ENCODE results near the gene TSPAN11.

The TSPAN11 gene

DNA sequence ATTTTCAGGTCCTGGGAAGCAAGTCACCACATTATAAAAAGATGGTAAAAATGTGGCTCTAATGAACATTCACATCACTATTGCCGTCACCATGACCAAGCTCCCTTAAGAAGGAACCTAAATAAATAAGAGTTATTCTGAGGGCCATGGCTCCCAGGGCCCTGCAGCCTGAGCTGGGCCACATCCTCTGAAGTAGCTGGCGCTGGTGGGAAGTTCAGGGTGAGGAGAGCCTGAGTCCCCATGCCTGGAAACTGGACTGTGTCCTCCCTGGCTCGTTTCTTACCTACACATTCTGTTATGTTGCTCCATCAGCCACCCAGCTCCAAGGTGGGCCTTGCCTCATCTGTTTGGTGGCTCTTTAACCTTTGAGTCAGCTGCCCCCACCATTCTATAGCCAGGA is 42.5 kb downstream of the TSPAN11 start:
- no peak for DNase-seq (ENCODE audit: extremely low read depth, low read depth)
- TF ChIP-seq, protein P1, sequence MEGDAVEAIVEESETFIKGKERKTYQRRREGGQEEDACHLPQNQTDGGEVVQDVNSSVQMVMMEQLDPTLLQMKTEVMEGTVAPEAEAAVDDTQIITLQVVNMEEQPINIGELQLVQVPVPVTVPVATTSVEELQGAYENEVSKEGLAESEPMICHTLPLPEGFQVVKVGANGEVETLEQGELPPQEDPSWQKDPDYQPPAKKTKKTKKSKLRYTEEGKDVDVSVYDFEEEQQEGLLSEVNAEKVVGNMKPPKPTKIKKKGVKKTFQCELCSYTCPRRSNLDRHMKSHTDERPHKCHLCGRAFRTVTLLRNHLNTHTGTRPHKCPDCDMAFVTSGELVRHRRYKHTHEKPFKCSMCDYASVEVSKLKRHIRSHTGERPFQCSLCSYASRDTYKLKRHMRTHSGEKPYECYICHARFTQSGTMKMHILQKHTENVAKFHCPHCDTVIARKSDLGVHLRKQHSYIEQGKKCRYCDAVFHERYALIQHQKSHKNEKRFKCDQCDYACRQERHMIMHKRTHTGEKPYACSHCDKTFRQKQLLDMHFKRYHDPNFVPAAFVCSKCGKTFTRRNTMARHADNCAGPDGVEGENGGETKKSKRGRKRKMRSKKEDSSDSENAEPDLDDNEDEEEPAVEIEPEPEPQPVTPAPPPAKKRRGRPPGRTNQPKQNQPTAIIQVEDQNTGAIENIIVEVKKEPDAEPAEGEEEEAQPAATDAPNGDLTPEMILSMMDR (IDR thresholded peaks at IDR 0.05; ENCODE audit: low read depth, low read length) = no peak

DNA sequence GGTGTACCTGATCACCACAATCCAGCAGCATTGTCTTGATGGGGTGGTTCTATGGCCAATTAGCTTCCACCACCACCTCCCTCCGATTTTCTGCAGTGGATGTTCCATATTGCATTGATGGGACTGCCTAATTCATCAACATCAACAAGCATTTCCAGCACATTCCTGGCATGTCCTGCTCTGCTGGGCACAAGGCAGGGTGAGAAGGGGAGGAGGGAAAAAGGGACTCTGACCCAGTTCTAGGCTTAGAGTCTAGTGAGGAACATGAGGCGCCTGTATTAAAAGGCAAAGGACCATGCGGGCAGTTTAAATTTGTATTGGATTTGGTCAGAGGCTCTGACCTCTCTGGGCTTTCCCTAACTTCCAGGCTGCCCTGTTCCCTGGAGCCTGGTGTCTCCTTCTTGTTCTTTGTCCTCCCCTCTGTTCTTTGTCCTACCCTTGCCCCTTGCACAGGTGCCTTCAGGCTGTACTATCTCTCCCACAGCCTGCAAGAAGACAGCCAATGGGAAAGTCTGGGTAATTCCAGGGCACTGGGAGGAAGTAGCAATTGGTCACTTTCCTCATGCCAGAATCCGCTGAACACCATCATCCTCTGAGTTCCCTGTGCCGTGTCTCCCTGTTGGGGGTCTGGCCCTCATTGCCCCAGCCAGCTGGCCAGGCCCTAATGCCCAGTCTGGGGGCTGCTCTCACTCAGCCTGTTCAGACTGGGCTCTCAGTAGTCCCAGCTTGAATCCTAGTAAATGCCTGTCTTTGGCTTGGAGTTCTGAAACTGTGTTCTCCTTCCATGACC is 43.3 kb downstream of the TSPAN11 start:
- no peak for DNase-seq (ENCODE audit: extremely low read depth, low read depth)
- TF ChIP-seq, protein P1 (IDR thresholded peaks at IDR 0.05; ENCODE audit: low read depth, low read length) = no peak

DNA sequence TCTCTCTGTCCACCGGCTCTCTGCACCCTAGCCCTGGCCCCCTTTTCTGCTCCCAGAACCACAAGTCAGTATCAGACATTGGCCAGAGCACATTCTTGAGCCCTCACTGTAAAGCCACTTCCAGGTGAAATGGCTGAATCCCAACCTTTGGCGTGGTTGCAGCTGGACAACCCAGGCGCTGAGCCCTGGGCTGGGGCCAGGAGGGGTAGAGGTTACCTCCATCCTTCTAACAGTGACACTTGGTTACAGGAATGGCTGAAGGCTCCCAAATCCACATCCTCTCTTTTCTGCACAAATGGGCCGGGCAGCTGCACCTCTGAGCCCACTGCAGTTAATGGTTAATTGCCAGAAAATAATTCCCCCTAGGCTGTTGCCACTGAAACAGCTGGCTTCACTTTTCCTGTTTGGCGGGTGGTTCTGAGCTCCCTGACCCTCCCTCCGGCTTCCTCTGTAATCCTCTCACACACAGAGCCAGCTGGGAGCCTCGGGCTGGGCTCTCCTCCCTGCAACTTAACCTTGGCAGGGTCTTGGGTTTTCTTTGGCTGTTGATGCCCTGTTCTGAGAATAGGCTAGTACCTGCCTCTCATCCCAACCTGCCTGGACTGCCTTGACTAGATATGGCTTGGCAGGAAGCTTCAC is 44.1 kb downstream of the TSPAN11 start:
- peak; percentile 22 for DNase-seq (ENCODE audit: extremely low read depth, low read depth)
- TF ChIP-seq, protein P1 (IDR thresholded peaks at IDR 0.05; ENCODE audit: low read depth, low read length) = no peak

DNA sequence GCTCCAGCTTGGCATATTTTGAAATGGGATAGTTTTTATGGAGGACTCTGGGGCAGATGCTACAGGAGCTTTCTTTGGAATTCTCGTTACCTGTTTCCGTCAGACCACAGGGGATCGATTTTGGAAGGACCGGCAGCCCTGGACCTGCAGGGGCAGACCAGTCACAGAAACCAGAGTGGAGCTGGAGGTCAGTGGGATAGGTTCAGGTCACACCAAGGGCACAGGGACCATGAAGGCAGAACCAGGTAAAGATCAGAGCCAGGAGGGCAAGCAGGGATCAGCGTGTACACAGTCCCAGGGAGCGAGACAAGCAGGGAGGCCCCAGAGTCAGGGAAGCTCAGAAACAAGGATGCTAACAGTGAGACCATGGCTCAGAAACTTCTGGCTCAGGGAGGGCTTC is 45.5 kb downstream of the TSPAN11 start:
- TF ChIP-seq, protein P1 (IDR thresholded peaks at IDR 0.05; ENCODE audit: low read depth, low read length) = no peak
- DNase-seq (ENCODE audit: extremely low read depth, low read depth) = no peak

DNA sequence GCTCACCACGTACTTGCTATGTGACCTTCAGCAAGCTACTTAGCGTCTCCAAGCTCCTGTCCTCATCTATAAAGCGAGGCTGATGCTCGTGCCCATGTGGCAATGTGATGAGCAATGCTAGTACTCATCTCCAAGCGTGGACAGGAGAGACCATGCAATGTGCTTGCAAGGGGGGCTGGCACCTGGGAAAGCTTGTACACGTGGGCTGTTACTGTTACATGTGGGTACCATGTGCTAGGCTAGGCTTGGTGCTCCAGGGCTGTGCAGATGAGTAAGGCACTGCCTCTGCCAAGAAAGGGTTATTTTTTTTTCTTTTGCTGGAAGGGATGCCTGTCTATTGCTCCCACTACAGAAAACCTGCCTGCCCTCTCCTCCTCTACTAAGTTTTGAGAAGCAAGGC is 46.6 kb downstream of the TSPAN11 start:
- TF ChIP-seq, protein P1 (IDR thresholded peaks at IDR 0.05; ENCODE audit: low read depth, low read length) = no peak
- peak; percentile 14 for DNase-seq (ENCODE audit: extremely low read depth, low read depth)

DNA sequence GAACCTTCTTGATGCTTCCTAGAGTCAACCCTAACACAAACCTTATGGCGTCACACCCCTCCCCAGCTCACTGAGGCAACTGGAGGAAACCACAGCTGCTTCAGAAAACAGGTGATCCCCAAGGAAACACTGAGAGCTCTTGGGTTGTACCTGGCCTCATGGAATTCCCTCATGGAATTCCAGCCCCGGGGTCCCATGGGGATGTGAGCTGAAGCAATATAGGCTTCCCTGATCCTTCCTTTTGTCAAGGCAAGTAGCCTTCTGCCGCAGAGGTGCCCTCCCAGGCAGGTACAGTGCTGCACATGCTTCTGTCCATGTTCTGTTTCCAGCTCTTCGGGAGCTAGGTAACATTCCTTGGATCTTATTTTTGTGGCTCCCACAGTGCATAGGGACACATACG is 47.3 kb downstream of the TSPAN11 start:
- TF ChIP-seq, protein P1 (IDR thresholded peaks at IDR 0.05; ENCODE audit: low read depth, low read length) = no peak
- DNase-seq (ENCODE audit: extremely low read depth, low read depth) = no peak

DNA sequence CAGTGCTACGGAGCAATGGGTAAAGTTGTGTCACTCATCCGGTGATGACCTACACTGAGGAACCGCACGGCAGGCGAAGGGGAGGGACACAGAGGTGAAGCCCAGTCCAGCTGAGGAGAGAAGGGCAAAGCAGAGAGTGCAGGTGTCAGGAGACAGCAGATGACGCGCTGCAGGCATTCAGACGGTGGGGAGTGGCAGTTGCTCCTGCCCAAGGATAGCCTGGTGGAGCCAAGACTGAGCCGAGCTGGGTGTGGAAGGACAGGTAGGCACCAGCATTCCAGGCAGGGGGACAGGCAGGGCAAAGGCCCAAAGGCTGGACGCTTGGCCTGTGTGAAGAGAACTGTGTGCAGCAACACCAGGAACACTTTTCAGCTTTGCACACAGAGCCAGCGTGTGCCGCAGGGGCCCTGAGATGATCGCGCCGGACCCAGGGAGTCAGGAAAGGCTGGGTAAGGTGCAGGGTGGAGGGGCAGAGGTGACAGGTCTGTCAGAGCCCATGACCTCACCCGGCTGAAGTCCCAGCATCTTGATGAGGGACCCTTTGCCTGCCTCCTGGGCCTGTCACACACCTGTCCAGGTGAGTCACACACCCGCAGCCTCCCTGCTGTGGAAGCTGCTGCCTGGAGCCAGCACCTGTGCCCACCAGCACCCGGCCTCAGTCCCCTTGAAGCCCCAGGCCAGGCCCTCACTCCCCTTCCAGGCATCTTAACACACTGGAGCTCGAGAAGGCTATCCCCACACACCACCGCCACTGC is 48.4 kb downstream of the TSPAN11 start:
- TF ChIP-seq, protein P1 (IDR thresholded peaks at IDR 0.05; ENCODE audit: low read depth, low read length) = no peak
- DNase-seq (ENCODE audit: extremely low read depth, low read depth) = no peak

All from AG09319 (cell line).